SU-DHL-6 (cell line): ENCODE measurements around the gene TOP1.

Source experiments
- CTCF ChIP-seq: fragments of 200-600 bp; sonication (generic); IDR thresholded peaks from one replicate; pipeline ENCODE4 v1.5.1; 2017; ENCODE audit warnings: antibody characterized with exemption, mild to moderate bottlenecking, low read length, moderate library complexity; ENCODE audit not compliant: insufficient read depth, poor library complexity, severe bottlenecking
- EZH2phosphoT487 ChIP-seq: fragments of 200-600 bp; sonication (generic), shearing (Covaris generic); conservative IDR thresholded peaks from 2 replicates; pipeline ENCODE4 v1.6.1; 2018; ENCODE audit warnings: mild to moderate bottlenecking, antibody characterized with exemption, low read length, moderate library complexity, mixed read lengths

- no peak for TF ChIP-seq EZH2phosphoT487
- TF ChIP-seq CTCF, result no peak
These were observed 29.5 kb downstream of the TOP1 start for GRCh38 chr20:41057999-41058673.
